ENCODE measurements around the gene SLC10A4. TPM values are rescaled to one million over a fixed set of nuclear protein-coding genes. Genes with fewer than 3 reads are reported as not detected.
"Not testable (repeated sequence)": the region's sequence is repeated elsewhere in the genome, so short reads cannot be mapped to it uniquely, and the experiment has no call there.

SLC10A4 gene
- not detected for total RNA-seq

- no peak for DNase-seq (ENCODE audit: low spot score)
These were observed at the start of gene SLC10A4 for GRCh38 chr4:48483006-48483776. Gene SLC10A4 (plus strand): TSS chr4:48483343. CDS start chr4:48483562, 219 bp downstream.

- DNase-seq (ENCODE audit: low spot score) = no peak
These were observed 46.8 kb upstream of the SLC10A4 start for GRCh38 chr4:48436318-48436717.

- DNase-seq (ENCODE audit: low spot score) = no peak
These were observed 43.2 kb upstream of the SLC10A4 start for GRCh38 chr4:48439988-48440387.

GRCh38 chr4:48440914-48441313, 42.2 kb upstream of the SLC10A4 start:
- DNase-seq (ENCODE audit: low spot score) = not testable (repeated sequence)

- DNase-seq (ENCODE audit: low spot score) = no peak
These were observed 37.4 kb upstream of the SLC10A4 start for GRCh38 chr4:48445704-48446103.

GRCh38 chr4:48446642-48447041, 36.5 kb upstream of the SLC10A4 start:
- no peak for DNase-seq (ENCODE audit: low spot score)

- DNase-seq (ENCODE audit: low spot score) = no peak
These were observed 34.0 kb upstream of the SLC10A4 start for GRCh38 chr4:48449151-48449550.

- no peak for DNase-seq (ENCODE audit: low spot score)
These were observed 32.4 kb upstream of the SLC10A4 start for GRCh38 chr4:48450740-48451139.

GRCh38 chr4:48451656-48452055, 31.5 kb upstream of the SLC10A4 start:
- not testable (repeated sequence) for DNase-seq (ENCODE audit: low spot score)

- DNase-seq (ENCODE audit: low spot score) = no peak
These were observed 28.6 kb upstream of the SLC10A4 start for GRCh38 chr4:48454591-48454990.

GRCh38 chr4:48461000-48461399, 22.1 kb upstream of the SLC10A4 start:
- no peak for DNase-seq (ENCODE audit: low spot score)

- DNase-seq (ENCODE audit: low spot score) = no peak
These were observed 20.8 kb upstream of the SLC10A4 start for GRCh38 chr4:48462363-48462762.

GRCh38 chr4:48467442-48467841, 15.7 kb upstream of the SLC10A4 start:
- DNase-seq (ENCODE audit: low spot score) = no peak

- DNase-seq (ENCODE audit: low spot score) = no peak
These were observed 15.3 kb upstream of the SLC10A4 start for GRCh38 chr4:48467891-48468290.

- DNase-seq (ENCODE audit: low spot score) = no peak
These were observed 13.0 kb upstream of the SLC10A4 start for GRCh38 chr4:48470137-48470536.

GRCh38 chr4:48470570-48470969, 12.6 kb upstream of the SLC10A4 start:
- no peak for DNase-seq (ENCODE audit: low spot score)

GRCh38 chr4:48472794-48473193, 10.3 kb upstream of the SLC10A4 start:
- no peak for DNase-seq (ENCODE audit: low spot score)

- no peak for DNase-seq (ENCODE audit: low spot score)
These were observed 7.4 kb upstream of the SLC10A4 start for GRCh38 chr4:48475770-48476169.

- no peak for DNase-seq (ENCODE audit: low spot score)
These were observed 4.9 kb upstream of the SLC10A4 start for GRCh38 chr4:48478273-48478672.

GRCh38 chr4:48481581-48481980, 1.6 kb upstream of the SLC10A4 start:
- no peak for DNase-seq (ENCODE audit: low spot score)

- DNase-seq (ENCODE audit: low spot score) = no peak
These were observed 792 bp downstream of the SLC10A4 start for GRCh38 chr4:48483777-48484493.

- no peak for DNase-seq (ENCODE audit: low spot score)
These were observed 1.5 kb downstream of the SLC10A4 start for GRCh38 chr4:48484494-48485168.

- DNase-seq (ENCODE audit: low spot score) = no peak
These were observed 6.5 kb downstream of the SLC10A4 start for GRCh38 chr4:48489683-48490011.
